Tibial nerve (tissue), 4 donors: Measurements from ENCODE around the gene PRKAG2. TPM values are rescaled to one million over a fixed set of nuclear protein-coding genes. Genes with fewer than 3 reads are reported as not detected.

Experiments used
- DNase-seq, 2 donors: peaks; one replicate each; pipeline ENCODE4 v3.0.0-alpha.2; 2019; ENCODE audit warnings: low spot score in 2 of 2
- H3K27ac ChIP-seq, 4 donors: fragments of 200-600 bp; sonication (generic) in 3 of 4; one replicate each; pipeline ENCODE4 v1.5.1; 2017 to 2019; ENCODE audit warnings: mild to moderate bottlenecking in 1 of 4
- H3K27me3 ChIP-seq, 2 donors: fragments of 200-600 bp; sonication (generic) in 1 of 2; one replicate each; pipeline versions ENCODE4 v1.5.1 to v1.6.0; 2017 to 2019
- H3K36me3 ChIP-seq, 3 donors: fragments of 200-600 bp; sonication (generic); one replicate each; pipeline ENCODE4 v1.5.1; 2018 to 2019
- H3K4me1 ChIP-seq, 4 donors: fragments of 200-600 bp; sonication (generic) in 3 of 4; one replicate each; pipeline ENCODE4 v1.5.1; 2017 to 2019
- H3K4me3 ChIP-seq, 4 donors: fragments of 200-600 bp; sonication (generic) in 3 of 4; one replicate each; pipeline ENCODE4 v1.5.1; 2017 to 2019; ENCODE audit warnings: mild to moderate bottlenecking in 1 of 4, moderate library complexity in 1 of 4
- H3K9me3 ChIP-seq, 4 donors: fragments of 200-600 bp; sonication (generic) in 3 of 4; one replicate each; pipeline ENCODE4 v1.5.1; 2017 to 2019
- CTCF ChIP-seq, 5 experiments: fragments of 200-600 bp in 3 of 5; fragments of 450-650 bp in 2 of 5; sonication (generic) in 3 of 5; IDR thresholded peaks; one replicate each; pipeline ENCODE4 v1.5.1; 2016 to 2019; ENCODE audit warnings: antibody characterized with exemption in 5 of 5, mild to moderate bottlenecking in 3 of 5, moderate library complexity in 2 of 5
- EP300 ChIP-seq, 2 donors: sonication (generic); formaldehyde crosslinking; IDR thresholded peaks; one replicate each; pipeline ENCODE4 v1.6.1; 2017; ENCODE audit warnings: antibody characterized with exemption in 2 of 2, mild to moderate bottlenecking in 1 of 2
- POLR2A ChIP-seq, 2 donors: fragments of 450-650 bp; IDR thresholded peaks; one replicate each; pipeline ENCODE4 v1.6.1; 2017; ENCODE audit warnings: antibody characterized with exemption in 2 of 2, mild to moderate bottlenecking in 2 of 2, moderate library complexity in 2 of 2
- WGBS, 2 donors: methylation state at CpG; one replicate each; pipeline ENCODE4 v1.1.5; 2018; 5-methylcytosine and 5-hydroxymethylcytosine counted together
- total RNA-seq, 4 donors: library from RNA; depleted of rRNA; stranded (reverse); fragments of >200 nt; gene quantifications; one replicate each; pipeline ENCODE4 v1.1.0, GENCODE V29; 2016

The PRKAG2 gene
- total RNA-seq, 4 donors from 2014 or later, result 24.5 to 82.6 (median 38.3) TPM

- Histone ChIP-seq H3K9me3 (no peaks in the 10 kb centered on the region), H3K27me3 (no peaks in the 10 kb centered on the region), H3K27ac (no peak overlapping the region), H3K36me3 (no peaks in the 10 kb centered on the region), H3K4me1 (peaks cover 0 to 18% (median 2%) of the 10 kb centered on the region in 4 donors), H3K4me3 (no peak overlapping the region)
- no peak for TF ChIP-seq CTCF (IDR thresholded peaks at IDR 0.05)
- no peak for TF ChIP-seq EP300 (IDR thresholded peaks at IDR 0.05)
- TF ChIP-seq POLR2A (IDR thresholded peaks at IDR 0.05), result no peak
- 78 to 79% methylated on average over 17 to 18 of the region's 18 CpGs for WGBS, 2 donors
- DNase-seq, result no peak
These were observed 58.0 kb downstream of the PRKAG2 start for GRCh38 chr7:151818674-151819519.

GRCh38 chr7:151817981-151818673 lies 58.8 kb downstream of the PRKAG2 start:
- no peaks in the 10 kb centered on the region for H3K36me3 ChIP-seq
- H3K4me3 ChIP-seq, result no peak overlapping the region
- no peak for TF ChIP-seq CTCF (IDR thresholded peaks at IDR 0.05)
- no peak for TF ChIP-seq POLR2A (IDR thresholded peaks at IDR 0.05)
- no peak for TF ChIP-seq EP300 (IDR thresholded peaks at IDR 0.05)
- no peaks in the 10 kb centered on the region for H3K9me3 ChIP-seq
- no peak for DNase-seq
- H3K27ac ChIP-seq, result no peak overlapping the region
- H3K4me1 ChIP-seq, result peaks cover 0 to 10% (median 0%) of the 10 kb centered on the region in 4 donors
- no peaks in the 10 kb centered on the region for H3K27me3 ChIP-seq
- WGBS, 2 donors, result 94% methylated on average over 8 of the region's 8 CpGs

GRCh38 chr7:151817315-151817690 lies 59.6 kb downstream of the PRKAG2 start:
- TF ChIP-seq POLR2A (IDR thresholded peaks at IDR 0.05) (no peak), EP300 (IDR thresholded peaks at IDR 0.05) (no peak), CTCF (IDR thresholded peaks at IDR 0.05) (no peak)
- Histone ChIP-seq H3K27me3 (no peaks in the 10 kb centered on the region), H3K9me3 (no peaks in the 10 kb centered on the region), H3K27ac (no peak overlapping the region), H3K36me3 (no peaks in the 10 kb centered on the region), H3K4me3 (no peak overlapping the region), H3K4me1 (peaks cover 0 to 4% (median 0%) of the 10 kb centered on the region in 4 donors)
- DNase-seq, result no peak
- 90% methylated on average over 4 of the region's 4 CpGs for WGBS, 2 donors

GRCh38 chr7:151816562-151817314 lies 60.2 kb downstream of the PRKAG2 start:
- Histone ChIP-seq H3K27me3 (no peaks in the 10 kb centered on the region), H3K9me3 (no peaks in the 10 kb centered on the region), H3K36me3 (no peaks in the 10 kb centered on the region), H3K4me3 (no peak overlapping the region), H3K4me1 (no peaks in the 10 kb centered on the region), H3K27ac (no peak overlapping the region)
- WGBS, 2 donors, result 92 to 94% methylated on average over 20 of the region's 20 CpGs
- DNase-seq, result no peak
- no peak for TF ChIP-seq EP300 (IDR thresholded peaks at IDR 0.05)
- TF ChIP-seq CTCF (IDR thresholded peaks at IDR 0.05), result no peak
- TF ChIP-seq POLR2A (IDR thresholded peaks at IDR 0.05), result no peak
